Endodermal cell (in vitro differentiated cells): ENCODE measurements around the gene SPOCK1. TPM values are rescaled to one million over a fixed set of nuclear protein-coding genes. Genes with fewer than 3 reads are reported as not detected.

Source experiments
- DNase-seq: peaks from one replicate; pipeline ENCODE4 v3.0.0-alpha.2; 2017
- H3K27ac ChIP-seq: 2 replicates; pipeline ENCODE4 v1.5.1; 2013; ENCODE audit warnings: mild to moderate bottlenecking, low read depth, low read length, moderate library complexity
- H3K27me3 ChIP-seq: 2 replicates; pipeline ENCODE4 v1.6.1; 2013; ENCODE audit warnings: mild to moderate bottlenecking, low read length, moderate library complexity; ENCODE audit not compliant: insufficient read depth, control insufficient read depth, poor library complexity, severe bottlenecking
- H3K36me3 ChIP-seq: 2 replicates; pipeline ENCODE4 v1.7.0; 2013; ENCODE audit warnings: mild to moderate bottlenecking, low read length, moderate library complexity; ENCODE audit not compliant: control insufficient read depth, insufficient read depth
- H3K4me1 ChIP-seq: one replicate; pipeline ENCODE4 v1.7.0; 2013; ENCODE audit warnings: low read length; ENCODE audit not compliant: control insufficient read depth, insufficient read depth
- H3K4me3 ChIP-seq: 2 replicates; pipeline ENCODE4 v1.5.1; 2013; ENCODE audit warnings: mild to moderate bottlenecking, low read length, moderate library complexity
- H3K9ac ChIP-seq: 2 replicates; pipeline ENCODE4 v1.6.1; 2013; ENCODE audit warnings: mild to moderate bottlenecking, low read length, moderate library complexity; ENCODE audit not compliant: poor library complexity, severe bottlenecking; ENCODE audit errors: extremely low read depth
- H3K9me3 ChIP-seq: 2 replicates; pipeline ENCODE4 v1.6.1; 2013; ENCODE audit warnings: mild to moderate bottlenecking, low read length, moderate library complexity; ENCODE audit not compliant: control insufficient read depth
- H3K27ac Mint-ChIP-seq: 2 replicates; pipeline ENCODE4 v1.8.0; 2020; ENCODE audit warnings: mixed read lengths
- H3K27me3 Mint-ChIP-seq: 2 replicates; pipeline ENCODE4 v1.8.0; 2021; ENCODE audit warnings: mild to moderate bottlenecking, mixed read lengths; ENCODE audit not compliant: insufficient read depth
- H3K36me3 Mint-ChIP-seq: 2 replicates; pipeline ENCODE4 v1.8.0; 2020; ENCODE audit warnings: low read depth, mixed read lengths
- H3K4me1 Mint-ChIP-seq: 2 replicates; pipeline ENCODE4 v1.8.0; 2020; ENCODE audit warnings: mixed read lengths
- H3K4me3 Mint-ChIP-seq: 2 replicates; pipeline ENCODE4 v1.8.0; 2020; ENCODE audit warnings: mild to moderate bottlenecking, moderate library complexity, mixed read lengths
- H3K9me3 Mint-ChIP-seq: 2 replicates; pipeline ENCODE4 v1.8.0; 2020; ENCODE audit warnings: mild to moderate bottlenecking, mixed read lengths
- WGBS, 2 experiments: methylation state at CpG; one replicate each; pipeline versions ENCODE4 v1.1.5 to v1.1.7; 2013; ENCODE audit warnings: missing lambda C conversion rate in 2 of 2, mixed read lengths in 1 of 2; ENCODE audit not compliant: insufficient coverage in 1 of 2, insufficient read length in 1 of 2; 5-methylcytosine and 5-hydroxymethylcytosine counted together
- total RNA-seq, 2 donors: library from RNA; stranded (reverse); fragmentation: NEBNext Ultra II Directional in 1 of 2; extraction: Animal tissue kit (Norgen Biotek cat#: 25700) in 1 of 2; gene quantifications; 2 replicates in 1 of 2; 3 replicates in 1 of 2; pipeline ENCODE4 v1.2.1, GENCODE V29; 2021
- TF ChIP-seq, protein P1 (sequence below): fragments of 200-600 bp; sonication (generic); conservative IDR thresholded peaks from 2 replicates; pipeline ENCODE4 v1.5.0; 2021; ENCODE audit warnings: antibody characterized with exemption, mild to moderate bottlenecking

SPOCK1 gene
- total RNA-seq, 2 donors from 2014 or later: 25.8 to 39.8 TPM

DNA sequence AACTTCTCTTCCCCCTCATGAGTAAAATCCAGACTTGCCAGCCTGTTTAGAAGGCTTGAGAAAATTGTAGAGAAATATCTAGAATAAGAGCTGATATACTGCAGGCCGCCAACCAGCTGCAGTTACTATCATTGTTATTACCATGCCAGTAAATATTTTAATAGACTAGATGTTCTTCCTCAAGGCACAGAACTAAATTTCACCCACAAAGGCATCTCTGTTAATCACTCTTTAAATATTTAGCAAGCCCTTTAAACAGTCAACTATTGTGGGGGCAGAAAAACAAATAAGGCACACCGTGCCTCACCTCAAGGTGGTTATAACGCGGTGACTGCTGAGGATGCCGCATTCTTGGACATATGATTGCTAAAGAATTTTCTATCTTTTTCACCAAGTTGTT is 147.0 kb downstream of the SPOCK1 start:
- Histone ChIP-seq H3K27ac (no peak overlapping the region), H3K9me3 (no peaks in the 10 kb centered on the region), H3K4me1 (no peaks in the 10 kb centered on the region), H3K9ac (no peak overlapping the region), H3K27me3 (peaks cover 4% of the 10 kb centered on the region), H3K4me3 (no peak overlapping the region), H3K36me3 (no peaks in the 10 kb centered on the region)
- no peaks in the 10 kb centered on the region for H3K36me3 Mint-ChIP-seq
- H3K9me3 Mint-ChIP-seq: no peaks in the 10 kb centered on the region
- TF ChIP-seq, protein P1, sequence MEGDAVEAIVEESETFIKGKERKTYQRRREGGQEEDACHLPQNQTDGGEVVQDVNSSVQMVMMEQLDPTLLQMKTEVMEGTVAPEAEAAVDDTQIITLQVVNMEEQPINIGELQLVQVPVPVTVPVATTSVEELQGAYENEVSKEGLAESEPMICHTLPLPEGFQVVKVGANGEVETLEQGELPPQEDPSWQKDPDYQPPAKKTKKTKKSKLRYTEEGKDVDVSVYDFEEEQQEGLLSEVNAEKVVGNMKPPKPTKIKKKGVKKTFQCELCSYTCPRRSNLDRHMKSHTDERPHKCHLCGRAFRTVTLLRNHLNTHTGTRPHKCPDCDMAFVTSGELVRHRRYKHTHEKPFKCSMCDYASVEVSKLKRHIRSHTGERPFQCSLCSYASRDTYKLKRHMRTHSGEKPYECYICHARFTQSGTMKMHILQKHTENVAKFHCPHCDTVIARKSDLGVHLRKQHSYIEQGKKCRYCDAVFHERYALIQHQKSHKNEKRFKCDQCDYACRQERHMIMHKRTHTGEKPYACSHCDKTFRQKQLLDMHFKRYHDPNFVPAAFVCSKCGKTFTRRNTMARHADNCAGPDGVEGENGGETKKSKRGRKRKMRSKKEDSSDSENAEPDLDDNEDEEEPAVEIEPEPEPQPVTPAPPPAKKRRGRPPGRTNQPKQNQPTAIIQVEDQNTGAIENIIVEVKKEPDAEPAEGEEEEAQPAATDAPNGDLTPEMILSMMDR: no peak
- no peak overlapping the region for H3K27ac Mint-ChIP-seq
- no peak for DNase-seq
- H3K27me3 Mint-ChIP-seq: peaks cover 12% of the 10 kb centered on the region
- 93 to 100% methylated on average over 4 to 5 of the region's 5 CpGs for WGBS, 2 experiments
- H3K4me1 Mint-ChIP-seq: peaks cover 11% of the 10 kb centered on the region
- H3K4me3 Mint-ChIP-seq: no peak overlapping the region

DNA sequence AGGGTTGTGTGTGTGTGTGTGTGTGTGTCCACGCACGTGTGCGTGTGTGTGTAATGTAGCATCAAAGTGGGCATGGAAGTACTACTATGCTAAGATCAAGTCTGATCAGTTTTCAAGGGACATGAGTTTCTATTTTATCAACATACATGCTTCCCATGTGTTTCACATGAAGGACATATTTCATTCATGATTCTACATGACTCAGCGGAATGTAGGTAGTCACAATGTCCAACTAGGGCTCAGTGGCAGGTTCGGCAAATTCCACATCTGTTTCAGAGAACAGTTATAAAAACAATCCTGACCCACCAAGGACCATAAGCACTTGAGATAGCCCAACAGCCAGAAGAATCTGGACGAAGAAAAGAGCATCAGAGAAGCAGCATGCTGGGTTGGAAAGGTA is 148.3 kb downstream of the SPOCK1 start:
- no peak overlapping the region for H3K9ac ChIP-seq
- H3K9me3 Mint-ChIP-seq: no peaks in the 10 kb centered on the region
- no peaks in the 10 kb centered on the region for H3K9me3 ChIP-seq
- no peak overlapping the region for H3K27ac ChIP-seq
- H3K4me1 Mint-ChIP-seq: peaks cover 11% of the 10 kb centered on the region
- 72 to 75% methylated on average over 5 to 6 of the region's 6 CpGs for WGBS, 2 experiments
- peaks cover 12% of the 10 kb centered on the region for H3K27me3 Mint-ChIP-seq
- no peak for DNase-seq
- H3K27me3 ChIP-seq: peaks cover 4% of the 10 kb centered on the region
- no peaks in the 10 kb centered on the region for H3K36me3 ChIP-seq
- TF ChIP-seq, protein P1: no peak
- H3K27ac Mint-ChIP-seq: no peak overlapping the region
- no peak overlapping the region for H3K4me3 Mint-ChIP-seq
- H3K4me1 ChIP-seq: no peaks in the 10 kb centered on the region
- H3K4me3 ChIP-seq: no peak overlapping the region
- no peaks in the 10 kb centered on the region for H3K36me3 Mint-ChIP-seq

DNA sequence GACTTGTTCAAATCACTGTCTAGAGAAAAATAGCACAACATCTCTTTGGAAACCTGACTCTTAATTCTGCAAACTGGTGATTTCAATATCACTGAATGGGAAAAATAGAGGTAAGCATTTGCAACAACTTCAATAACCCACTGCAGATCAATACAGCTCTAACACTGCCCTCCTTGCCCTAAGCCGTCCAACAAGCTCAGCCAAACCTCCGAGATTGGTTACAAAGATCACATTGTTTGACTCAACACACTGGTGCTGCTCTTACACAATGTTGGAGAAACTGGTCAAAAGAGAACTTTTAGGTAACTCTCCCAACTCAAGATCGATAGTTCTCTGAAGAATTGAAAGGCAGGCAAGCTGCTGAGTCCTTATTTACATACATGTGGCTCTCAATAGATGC is 150.4 kb downstream of the SPOCK1 start:
- Histone ChIP-seq H3K4me1 (no peaks in the 10 kb centered on the region), H3K27me3 (peaks cover 4% of the 10 kb centered on the region), H3K9me3 (no peaks in the 10 kb centered on the region), H3K36me3 (no peaks in the 10 kb centered on the region), H3K9ac (no peak overlapping the region), H3K4me3 (no peak overlapping the region), H3K27ac (no peak overlapping the region)
- no peak overlapping the region for H3K27ac Mint-ChIP-seq
- H3K4me3 Mint-ChIP-seq: no peak overlapping the region
- TF ChIP-seq, protein P1: no peak
- no peaks in the 10 kb centered on the region for H3K36me3 Mint-ChIP-seq
- peaks cover 9% of the 10 kb centered on the region for H3K4me1 Mint-ChIP-seq
- H3K27me3 Mint-ChIP-seq: peaks cover 6% of the 10 kb centered on the region
- DNase-seq: no peak
- H3K9me3 Mint-ChIP-seq: no peaks in the 10 kb centered on the region
- WGBS, 2 experiments: 87 to 92% methylated on average over 3 of the region's 3 CpGs
